IMR-90 (cell line): ENCODE results near the gene SERPINA12. TPM values are rescaled to one million over a fixed set of nuclear protein-coding genes. Genes with fewer than 3 reads are reported as not detected.

ENCODE experiments used
- ATAC-seq: fragments of 200-7000 bp; cut with Tn5 transposase; 2 replicates; pipeline ENCODE4 v1.9.1; 2020; ENCODE audit warnings: low read depth, mild to moderate bottlenecking, moderate library complexity
- BruUV-seq: library from RNA; stranded (reverse); fragments of 400-500 nt; replicated peaks from 2 replicates; lab custom pipeline; 2021; lab: Mats Ljungman, UMichigan
- CTCF ChIA-PET: fragments of 300-600 bp; formaldehyde crosslinking; extraction: SDS; loops from one replicate; lab custom pipeline; 2021; ENCODE audit warnings: antibody characterized with exemption; lab: Yijun Ruan, JAX
- POLR2A ChIA-PET: fragments of 300-600 bp; sonication (Branson Sonifier 250); formaldehyde crosslinking; loops from one replicate; lab custom pipeline; 2022; ENCODE audit warnings: antibody characterized with exemption; ENCODE audit not compliant: unreplicated experiment; lab: Charles Lee
- DNase-seq: peaks from one replicate; pipeline ENCODE4 v3.0.0; 2013
- H2AFZ ChIP-seq: replicated peaks from 2 replicates; pipeline ENCODE3; 2013; ENCODE audit warnings: low read length, mild to moderate bottlenecking; ENCODE audit not compliant: poor library complexity
- H2AK5ac ChIP-seq: 2 replicates; pipeline ENCODE4 v1.6.1; 2013; ENCODE audit warnings: low read depth, low read length, inconsistent platforms
- H2AK9ac ChIP-seq: replicated peaks from 2 replicates; pipeline ENCODE3; 2013; ENCODE audit warnings: mild to moderate bottlenecking, low read depth, low read length, moderate library complexity; ENCODE audit not compliant: poor library complexity
- H2BK120ac ChIP-seq: 2 replicates; pipeline ENCODE4 v1.6.1; 2013; ENCODE audit warnings: low read depth, low read length, inconsistent platforms
- H2BK15ac ChIP-seq: 3 replicates; pipeline ENCODE4 v1.6.1; 2013; ENCODE audit warnings: low read depth, low read length, inconsistent platforms
- H2BK20ac ChIP-seq: 2 replicates; pipeline ENCODE4 v1.6.1; 2013; ENCODE audit warnings: low read depth, mild to moderate bottlenecking, inconsistent platforms, low read length, moderate library complexity
- H2BK5ac ChIP-seq: 2 replicates; pipeline ENCODE4 v1.6.1; 2013; ENCODE audit warnings: mild to moderate bottlenecking, low read depth, low read length, inconsistent platforms; ENCODE audit not compliant: poor library complexity, severe bottlenecking
- H3K14ac ChIP-seq: replicated peaks from 2 replicates; pipeline ENCODE4 v1.6.1; 2013; ENCODE audit warnings: low read depth, low read length, inconsistent platforms
- H3K18ac ChIP-seq: 2 replicates; pipeline ENCODE4 v1.6.1; 2013; ENCODE audit warnings: low read depth, low read length, control low read depth
- H3K23ac ChIP-seq: 2 replicates; pipeline ENCODE4 v1.6.1; 2013; ENCODE audit warnings: low read depth, low read length, inconsistent platforms
- H3K27ac ChIP-seq: 2 replicates; pipeline ENCODE4 v1.5.1; 2013; ENCODE audit warnings: mild to moderate bottlenecking, control low read depth, low read length; ENCODE audit not compliant: insufficient read depth
- H3K27me3 ChIP-seq: 2 replicates; pipeline ENCODE4 v1.6.1; 2013; ENCODE audit warnings: low read length; ENCODE audit not compliant: control insufficient read depth, insufficient read depth
- H3K36me3 ChIP-seq: 2 replicates; pipeline ENCODE4 v1.6.1; 2013; ENCODE audit warnings: low read length, mixed read lengths; ENCODE audit not compliant: control insufficient read depth, insufficient read depth
- H3K4ac ChIP-seq: 2 replicates; pipeline ENCODE4 v1.6.1; 2013; ENCODE audit warnings: low read depth, low read length, inconsistent platforms
- H3K4me1 ChIP-seq: 2 replicates; pipeline ENCODE4 v1.6.1; 2013; ENCODE audit warnings: low read length, mixed read lengths; ENCODE audit not compliant: control insufficient read depth, insufficient read depth
- H3K4me2 ChIP-seq: 2 replicates; pipeline ENCODE4 v1.6.1; 2013; ENCODE audit warnings: low read depth, mild to moderate bottlenecking, control low read depth, low read length, moderate library complexity
- H3K4me3 ChIP-seq: 2 replicates; pipeline ENCODE4 v1.5.1; 2013; ENCODE audit warnings: low read depth, mild to moderate bottlenecking, control low read depth, low read length, moderate library complexity; ENCODE audit not compliant: insufficient read depth
- H3K56ac ChIP-seq: 2 replicates; pipeline ENCODE4 v1.6.1; 2013; ENCODE audit warnings: low read length, inconsistent platforms; ENCODE audit not compliant: insufficient read depth; ENCODE audit errors: extremely low read depth
- H3K79me1 ChIP-seq, 2 experiments: 2 replicates each; pipeline ENCODE4 v1.6.1; 2013; ENCODE audit warnings: low read length in 2 of 2, inconsistent platforms in 1 of 2, low read depth in 1 of 2
- H3K9ac ChIP-seq: 2 replicates; pipeline ENCODE4 v1.6.1; 2013; ENCODE audit warnings: low read depth, low read length, control low read depth
- H3K9me1 ChIP-seq: 2 replicates; pipeline ENCODE4 v1.6.1; 2013; ENCODE audit warnings: low read length, inconsistent platforms; ENCODE audit not compliant: insufficient read depth
- H3K9me3 ChIP-seq: 2 replicates; pipeline ENCODE4 v1.6.1; 2013; ENCODE audit warnings: low read length; ENCODE audit not compliant: control insufficient read depth, insufficient read depth
- H4K20me1 ChIP-seq: 2 replicates; pipeline ENCODE4 v1.6.1; 2013; ENCODE audit warnings: low read length, inconsistent platforms; ENCODE audit not compliant: insufficient read depth
- H4K5ac ChIP-seq: 2 replicates; pipeline ENCODE4 v1.6.1; 2013; ENCODE audit warnings: mild to moderate bottlenecking, low read depth, low read length, control low read depth
- H4K8ac ChIP-seq, 2 experiments: 2 replicates each; pipeline ENCODE4 v1.6.1; 2013; ENCODE audit warnings: low read depth in 2 of 2, low read length in 2 of 2, control low read depth in 1 of 2, inconsistent platforms in 1 of 2
- H4K91ac ChIP-seq: 2 replicates; pipeline ENCODE4 v1.6.1; 2013; ENCODE audit warnings: low read depth, low read length, inconsistent platforms; ENCODE audit not compliant: insufficient read depth
- BHLHE40 ChIP-seq: fragments of 150-350 bp; IDR thresholded peaks from 2 replicates; pipeline ENCODE4 v1.6.1; 2016; ENCODE audit warnings: mild to moderate bottlenecking, low read depth, low read length
- CEBPB ChIP-seq: IDR thresholded peaks from 2 replicates; pipeline ENCODE4 v1.6.1; 2012; ENCODE audit warnings: low read depth, low read length, improper control_type of control experiment
- CHD1 ChIP-seq: IDR thresholded peaks from 2 replicates; pipeline ENCODE4 v1.6.1; 2012; ENCODE audit warnings: low read depth, low read length, improper control_type of control experiment
- CTCF ChIP-seq: conservative IDR thresholded peaks from 2 replicates; pipeline ENCODE4 v1.5.1; 2012; ENCODE audit warnings: mild to moderate bottlenecking, low read depth, low read length, improper control_type of control experiment
- ELK1 ChIP-seq: fragments of 150-350 bp; IDR thresholded peaks from 2 replicates; pipeline ENCODE4 v1.6.1; 2016; ENCODE audit warnings: low read depth, mild to moderate bottlenecking, low read length, moderate library complexity, borderline replicate concordance
- FOS ChIP-seq: fragments of 150-350 bp; IDR thresholded peaks from 2 replicates; pipeline ENCODE4 v1.6.1; 2016; ENCODE audit warnings: low read depth, low read length
- MAFK ChIP-seq: IDR thresholded peaks from 2 replicates; pipeline ENCODE4 v1.6.1; 2012; ENCODE audit warnings: low read depth, low read length, improper control_type of control experiment
- MAZ ChIP-seq: IDR thresholded peaks from 2 replicates; pipeline ENCODE4 v1.6.1; 2012; ENCODE audit warnings: low read depth, mild to moderate bottlenecking, low read length, improper control_type of control experiment, moderate library complexity, borderline replicate concordance
- MXI1 ChIP-seq: IDR thresholded peaks from 2 replicates; pipeline ENCODE4 v1.6.1; 2012; ENCODE audit warnings: low read depth, mild to moderate bottlenecking, low read length, moderate library complexity, borderline replicate concordance
- NFE2L2 ChIP-seq: fragments of 150-350 bp; IDR thresholded peaks from 2 replicates; pipeline ENCODE4 v1.6.1; 2016; ENCODE audit warnings: low read depth, mild to moderate bottlenecking, low read length
- POLR2A ChIP-seq: IDR thresholded peaks from 2 replicates; pipeline ENCODE4 v1.6.1; 2012; ENCODE audit warnings: mild to moderate bottlenecking, low read depth, low read length
- RAD21 ChIP-seq: IDR thresholded peaks from 2 replicates; pipeline ENCODE4 v1.6.1; 2012; ENCODE audit warnings: low read length, improper control_type of control experiment
- RCOR1 ChIP-seq: IDR thresholded peaks from 2 replicates; pipeline ENCODE4 v1.6.1; 2012; ENCODE audit warnings: mild to moderate bottlenecking, low read length, improper control_type of control experiment; ENCODE audit not compliant: insufficient replicate concordance
- RFX5 ChIP-seq: IDR thresholded peaks from 2 replicates; pipeline ENCODE4 v1.8.0; 2012; ENCODE audit warnings: low read depth, mild to moderate bottlenecking, low read length, moderate library complexity
- SMC3 ChIP-seq: fragments of 150-350 bp; IDR thresholded peaks from 2 replicates; pipeline ENCODE4 v1.6.1; 2016; ENCODE audit warnings: low read depth, mild to moderate bottlenecking, antibody characterized with exemption, low read length, moderate library complexity
- USF2 ChIP-seq: fragments of 150-350 bp; IDR thresholded peaks from 2 replicates; pipeline ENCODE4 v1.6.1; 2017; ENCODE audit warnings: mild to moderate bottlenecking, antibody characterized with exemption, low read length, low read depth
- dilution Hi-C: fragments of 300-500 bp; cut with HindIII; formaldehyde crosslinking; loops from one replicate; pipeline ENCODE4 v1.14.3; 2018; ENCODE audit warnings: low sequenced_read_pairs; ENCODE audit not compliant: unreplicated experiment
- in situ Hi-C: fragments of 300-500 bp; cut with MboI; formaldehyde crosslinking; loops from 3 replicates; pipeline ENCODE4 v1.14.3; 2019; ENCODE audit warnings: low sequenced_read_pairs, inconsistent platforms, mixed read lengths
- intact Hi-C: fragments of 100-400 bp; cut with micrococcal nuclease; formaldehyde crosslinking; loops from 2 replicates; pipeline ENCODE4 v1.10.0; 2022
- polyA plus RNA-seq, 3 experiments: library from polyadenylated mRNA; depleted of rRNA; stranded (reverse); fragments of >200 nt; gene quantifications; 2 replicates each; pipeline ENCODE4 v1.2.3, GENCODE V29; 2012; ENCODE audit warnings: low replicate concordance in 1 of 3
- total RNA-seq: library from RNA; depleted of rRNA; stranded (reverse); fragments of >200 nt; gene quantifications from 2 replicates; pipeline ENCODE4 v1.2.3, GENCODE V29; 2012

Gene SERPINA12
- total and polyA plus RNA-seq, 2 of the 4 experiments (the other 2 are of a cell fraction), result not detected

GRCh38 chr14:94478420-94478819 is 30.8 kb downstream of the SERPINA12 start:
- Histone ChIP-seq H4K20me1 (no peaks in the 10 kb centered on the region), H3K9me3 (peaks cover 9% of the 10 kb centered on the region; the same call in 1 of the 2 replicates), H2AFZ (no peak overlapping the region), H3K27me3 (no peaks in the 10 kb centered on the region), H3K4ac (no peak overlapping the region), H2AK9ac (no peak overlapping the region), H4K5ac (no peak overlapping the region), H3K27ac (no peak overlapping the region), H2BK20ac (no peak overlapping the region), H2BK5ac (no peak overlapping the region), H3K9ac (no peak overlapping the region), H3K9me1 (no peaks in the 10 kb centered on the region), H3K56ac (no peak overlapping the region), H2BK15ac (no peak overlapping the region), H3K36me3 (no peaks in the 10 kb centered on the region), H3K23ac (no peak overlapping the region), H3K14ac (no peak overlapping the region), H3K18ac (no peak overlapping the region), H3K4me1 (no peaks in the 10 kb centered on the region; the same call in 1 of the 2 replicates), H3K79me1 (no peaks in the 10 kb centered on the region), H2AK5ac (no peak overlapping the region), H4K8ac (no peak overlapping the region), H2BK120ac (no peak overlapping the region), H3K4me2 (no peak overlapping the region), H3K4me3 (no peak overlapping the region), H4K91ac (no peak overlapping the region)
- no TSS peak for BruUV-seq
- DNase-seq (no peak), ATAC-seq (no peak)
- intact Hi-C loops, result no loop called here
- no peak for TF ChIP-seq MAFK
- TF ChIP-seq SMC3, result no peak
- no peak for TF ChIP-seq RCOR1
- no peak for TF ChIP-seq FOS
- no peak for TF ChIP-seq BHLHE40
- TF ChIP-seq MAZ, result no peak
- TF ChIP-seq NFE2L2, result no peak
- no peak for TF ChIP-seq CEBPB
- no peak for TF ChIP-seq POLR2A
- no peak for TF ChIP-seq ELK1
- no peak for TF ChIP-seq RFX5
- no peak for TF ChIP-seq USF2
- no peak for TF ChIP-seq RAD21
- no peak for TF ChIP-seq MXI1
- no peak for TF ChIP-seq CTCF
- TF ChIP-seq CHD1, result no peak
- in situ Hi-C loops, result no loop called here
- CTCF ChIA-PET, result no interaction called here
- POLR2A ChIA-PET, result no interaction called here
- dilution Hi-C loops, result no loop called here
